K562 treated with DMSO at 1 percent for 24 hours (cell line): ENCODE results near the gene CCN2. TPM values are rescaled to one million over a fixed set of nuclear protein-coding genes. Genes with fewer than 3 reads are reported as not detected.

Source experiments
- total RNA-seq: library from RNA; unstranded; fragments of 300-600 nt; gene quantifications from 2 replicates; pipeline ENCODE4 v1.2.3, GENCODE V29; 2022; ENCODE audit warnings: low read depth; ENCODE audit not compliant: insufficient read depth

The CCN2 gene, protein sequence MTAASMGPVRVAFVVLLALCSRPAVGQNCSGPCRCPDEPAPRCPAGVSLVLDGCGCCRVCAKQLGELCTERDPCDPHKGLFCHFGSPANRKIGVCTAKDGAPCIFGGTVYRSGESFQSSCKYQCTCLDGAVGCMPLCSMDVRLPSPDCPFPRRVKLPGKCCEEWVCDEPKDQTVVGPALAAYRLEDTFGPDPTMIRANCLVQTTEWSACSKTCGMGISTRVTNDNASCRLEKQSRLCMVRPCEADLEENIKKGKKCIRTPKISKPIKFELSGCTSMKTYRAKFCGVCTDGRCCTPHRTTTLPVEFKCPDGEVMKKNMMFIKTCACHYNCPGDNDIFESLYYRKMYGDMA
- total RNA-seq = not detected in 2 replicates

DNA sequence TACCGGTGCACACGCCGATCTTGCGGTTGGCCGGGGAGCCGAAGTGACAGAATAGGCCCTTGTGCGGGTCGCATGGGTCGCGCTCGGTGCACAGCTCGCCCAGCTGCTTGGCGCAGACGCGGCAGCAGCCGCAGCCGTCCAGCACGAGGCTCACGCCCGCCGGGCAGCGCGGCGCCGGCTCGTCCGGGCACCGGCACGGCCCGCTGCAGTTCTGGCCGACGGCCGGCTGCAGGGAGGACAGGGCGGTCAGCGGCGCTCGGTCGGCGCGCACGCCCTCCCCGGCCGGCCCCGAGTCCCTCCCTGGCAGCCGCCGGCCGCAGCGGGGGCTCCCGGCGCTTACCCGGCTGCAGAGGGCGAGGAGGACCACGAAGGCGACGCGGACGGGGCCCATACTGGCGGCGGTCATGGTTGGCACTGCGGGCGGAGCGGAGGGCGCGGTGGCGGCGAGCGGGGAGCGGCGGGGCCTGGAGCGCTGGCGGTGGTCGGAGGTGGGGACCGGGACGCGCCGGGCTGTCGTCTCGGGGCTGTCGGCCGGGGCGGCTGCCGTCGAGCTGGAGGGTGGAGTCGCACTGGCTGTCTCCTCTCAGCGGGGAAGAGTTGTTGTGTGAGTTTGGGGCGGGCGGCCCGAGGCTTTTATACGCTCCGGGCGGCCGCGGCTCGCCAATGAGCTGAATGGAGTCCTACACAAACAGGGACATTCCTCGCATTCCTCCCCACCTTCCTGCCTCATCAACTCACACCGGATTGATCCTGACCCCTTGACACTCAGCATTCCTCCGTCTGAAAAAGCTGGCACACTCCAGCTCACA lies at the start of gene CCN2:
Gene CCN2, minus strand, starts transcription at position 606 of the 809 bp plus-strand sequence. Its CDS starts 200 bp downstream, at position 406.

Other genes starting within 250 kb of the CCN2 start
- not detected in 2 replicates for gene OR2A4, start 250.0 kb downstream of the CCN2 start, total RNA-seq
- not detected in 2 replicates for gene CTAGE9, start 240.4 kb downstream of the CCN2 start, total RNA-seq
- gene ENPP1, start 143.4 kb downstream of the CCN2 start, total RNA-seq = 0.19 TPM in 1 of 2 replicates, not detected in the other